WTC11 (cell line): Measurements from ENCODE around the gene PPM1M. TPM values are rescaled to one million over a fixed set of nuclear protein-coding genes. Genes with fewer than 3 reads are reported as not detected.
A peak's percentile ranks its signal among the peaks of the same experiment; 100 is the strongest.

ENCODE experiments used
- ATF1 ChIP-seq: sonication (generic); formaldehyde crosslinking; IDR thresholded peaks from 2 replicates; pipeline ENCODE4 v1.8.1; 2023; ENCODE audit warnings: mild to moderate bottlenecking, moderate library complexity, missing genetic modification reagents
- CDX4 ChIP-seq: fragments of 250-450 bp; sonication (Bioruptor Pico); IDR thresholded peaks from 2 replicates; pipeline ENCODE4 v1.9.0; 2021; ENCODE audit warnings: moderate library complexity, mild to moderate bottlenecking, inconsistent platforms, borderline replicate concordance
- CTCF ChIP-seq: fragments of 200-600 bp; IDR thresholded peaks from 2 replicates; pipeline ENCODE4 v1.8.0; 2022; ENCODE audit warnings: antibody characterized with exemption
- ELF4 ChIP-seq: sonication (generic); formaldehyde crosslinking; IDR thresholded peaks from 2 replicates; pipeline ENCODE4 v1.8.1; 2022; ENCODE audit warnings: low read depth, mild to moderate bottlenecking, moderate library complexity, missing genetic modification reagents
- ERG ChIP-seq: fragments of 250-450 bp; sonication (Bioruptor Pico); IDR thresholded peaks from 2 replicates; pipeline ENCODE4 v1.8.0; 2021; ENCODE audit warnings: mild to moderate bottlenecking
- JAZF1 ChIP-seq: fragments of 250-450 bp; sonication (Bioruptor Pico); IDR thresholded peaks from 2 replicates; pipeline ENCODE4 v1.9.0; 2021; ENCODE audit warnings: moderate library complexity, mild to moderate bottlenecking, inconsistent platforms
- NFYB ChIP-seq: sonication (generic); formaldehyde crosslinking; conservative IDR thresholded peaks from 2 replicates; pipeline ENCODE4 v1.8.0; 2022; ENCODE audit warnings: low read depth, missing genetic modification reagents
- RORB ChIP-seq: fragments of 250-450 bp; sonication (Bioruptor Pico); IDR thresholded peaks from 2 replicates; pipeline ENCODE4 v1.9.0; 2021; ENCODE audit warnings: mild to moderate bottlenecking
- SMAD4 ChIP-seq: sonication (generic); formaldehyde crosslinking; IDR thresholded peaks from 2 replicates; pipeline ENCODE4 v1.8.0; 2022; ENCODE audit warnings: mild to moderate bottlenecking, missing genetic modification reagents
- SP1 ChIP-seq: sonication (generic); formaldehyde crosslinking; conservative IDR thresholded peaks from 2 replicates; pipeline ENCODE4 v1.8.1; 2022; ENCODE audit warnings: missing genetic modification reagents
- TEAD4 ChIP-seq: sonication (generic); formaldehyde crosslinking; IDR thresholded peaks from 2 replicates; pipeline ENCODE4 v1.8.0; 2022; ENCODE audit warnings: mild to moderate bottlenecking, missing genetic modification reagents
- USF2 ChIP-seq: sonication (generic); formaldehyde crosslinking; IDR thresholded peaks from 2 replicates; pipeline ENCODE4 v1.8.1; 2023; ENCODE audit warnings: mild to moderate bottlenecking, missing genetic modification reagents, moderate library complexity
- ZBTB21 ChIP-seq: sonication (generic); formaldehyde crosslinking; IDR thresholded peaks from 2 replicates; pipeline ENCODE4 v1.8.1; 2023; ENCODE audit warnings: mild to moderate bottlenecking, missing genetic modification reagents, borderline replicate concordance
- ZNF219 ChIP-seq: sonication (generic); formaldehyde crosslinking; IDR thresholded peaks from 2 replicates; pipeline ENCODE4 v1.8.0; 2023; ENCODE audit warnings: missing genetic modification reagents, mild to moderate bottlenecking, borderline replicate concordance
- ZNF232 ChIP-seq: sonication (generic); formaldehyde crosslinking; IDR thresholded peaks from 2 replicates; pipeline ENCODE4 v1.8.0; 2022; ENCODE audit warnings: mild to moderate bottlenecking, missing genetic modification reagents
- ZNF263 ChIP-seq: sonication (generic); formaldehyde crosslinking; IDR thresholded peaks from 2 replicates; pipeline ENCODE4 v1.8.1; 2022; ENCODE audit warnings: low read depth, mild to moderate bottlenecking, moderate library complexity, missing genetic modification reagents
- ZNF396 ChIP-seq: fragments of 250-450 bp; sonication (Bioruptor Pico); IDR thresholded peaks from 2 replicates; pipeline ENCODE4 v1.8.0; 2021; ENCODE audit warnings: mild to moderate bottlenecking, moderate library complexity, borderline replicate concordance
- ZNF425 ChIP-seq: fragments of 250-450 bp; sonication (Bioruptor Pico); conservative IDR thresholded peaks from 2 replicates; pipeline ENCODE4 v1.9.0; 2021; ENCODE audit warnings: mild to moderate bottlenecking
- ZNF512 ChIP-seq: sonication (generic); formaldehyde crosslinking; IDR thresholded peaks from 2 replicates; pipeline ENCODE4 v1.8.1; 2022; ENCODE audit warnings: missing genetic modification reagents, borderline replicate concordance
- ZNF671 ChIP-seq: fragments of 250-450 bp; sonication (Bioruptor Pico); IDR thresholded peaks from 2 replicates; pipeline ENCODE4 v1.8.0; 2021; ENCODE audit warnings: mild to moderate bottlenecking
- total RNA-seq: library from RNA; stranded (reverse); gene quantifications from 3 replicates; pipeline ENCODE4 v1.2.3, GENCODE V29; 2021
- TF ChIP-seq, protein P1 (sequence below): sonication (generic); formaldehyde crosslinking; IDR thresholded peaks from 2 replicates; pipeline ENCODE4 v1.8.0; 2023; ENCODE audit warnings: missing genetic modification reagents
- TF ChIP-seq, protein P2 (sequence below): sonication (generic); formaldehyde crosslinking; IDR thresholded peaks from 2 replicates; pipeline ENCODE4 v1.8.1; 2023; ENCODE audit warnings: mild to moderate bottlenecking, missing genetic modification reagents, moderate library complexity
- TF ChIP-seq, protein P3 (sequence below): sonication (generic); formaldehyde crosslinking; IDR thresholded peaks from 2 replicates; pipeline ENCODE4 v1.8.0; 2023; ENCODE audit warnings: missing genetic modification reagents, mild to moderate bottlenecking, borderline replicate concordance

PPM1M gene
- total RNA-seq, 1 experiment from 2014 or later = 7.0 TPM

- TF ChIP-seq ZNF512 (CRISPR knock-in tag) (no peak), ZBTB21 (CRISPR knock-in tag) (no peak), ZNF263 (CRISPR knock-in tag) (no peak), SP1 (peak; percentile 41), ZNF232 (CRISPR knock-in tag) (no peak), ZNF671 (CRISPR knock-in tag) (no peak), TEAD4 (CRISPR knock-in tag) (peak; percentile 80; the same call in 1 of the 2 replicates), SMAD4 (CRISPR knock-in tag) (no peak), JAZF1 (no peak), RORB (CRISPR knock-in tag) (no peak), ZNF219 (no peak), NFYB (CRISPR knock-in tag) (0 out of 2 replicates have a peak, but pooled peaks have one; percentile 23), ZNF396 (CRISPR knock-in tag) (no peak), ERG (CRISPR knock-in tag) (no peak), ELF4 (CRISPR knock-in tag) (no peak; the same call in 1 of the 2 replicates), CDX4 (no peak), ZNF425 (CRISPR knock-in tag) (no peak), ATF1 (CRISPR knock-in tag) (no peak), USF2 (CRISPR knock-in tag) (no peak), CTCF (no peak)
- TF ChIP-seq, protein P1, sequence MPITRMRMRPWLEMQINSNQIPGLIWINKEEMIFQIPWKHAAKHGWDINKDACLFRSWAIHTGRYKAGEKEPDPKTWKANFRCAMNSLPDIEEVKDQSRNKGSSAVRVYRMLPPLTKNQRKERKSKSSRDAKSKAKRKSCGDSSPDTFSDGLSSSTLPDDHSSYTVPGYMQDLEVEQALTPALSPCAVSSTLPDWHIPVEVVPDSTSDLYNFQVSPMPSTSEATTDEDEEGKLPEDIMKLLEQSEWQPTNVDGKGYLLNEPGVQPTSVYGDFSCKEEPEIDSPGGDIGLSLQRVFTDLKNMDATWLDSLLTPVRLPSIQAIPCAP (CRISPR knock-in tag) = no peak
- TF ChIP-seq, protein P2, sequence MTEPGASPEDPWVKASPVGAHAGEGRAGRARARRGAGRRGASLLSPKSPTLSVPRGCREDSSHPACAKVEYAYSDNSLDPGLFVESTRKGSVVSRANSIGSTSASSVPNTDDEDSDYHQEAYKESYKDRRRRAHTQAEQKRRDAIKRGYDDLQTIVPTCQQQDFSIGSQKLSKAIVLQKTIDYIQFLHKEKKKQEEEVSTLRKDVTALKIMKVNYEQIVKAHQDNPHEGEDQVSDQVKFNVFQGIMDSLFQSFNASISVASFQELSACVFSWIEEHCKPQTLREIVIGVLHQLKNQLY = no peak
- TF ChIP-seq, protein P3, sequence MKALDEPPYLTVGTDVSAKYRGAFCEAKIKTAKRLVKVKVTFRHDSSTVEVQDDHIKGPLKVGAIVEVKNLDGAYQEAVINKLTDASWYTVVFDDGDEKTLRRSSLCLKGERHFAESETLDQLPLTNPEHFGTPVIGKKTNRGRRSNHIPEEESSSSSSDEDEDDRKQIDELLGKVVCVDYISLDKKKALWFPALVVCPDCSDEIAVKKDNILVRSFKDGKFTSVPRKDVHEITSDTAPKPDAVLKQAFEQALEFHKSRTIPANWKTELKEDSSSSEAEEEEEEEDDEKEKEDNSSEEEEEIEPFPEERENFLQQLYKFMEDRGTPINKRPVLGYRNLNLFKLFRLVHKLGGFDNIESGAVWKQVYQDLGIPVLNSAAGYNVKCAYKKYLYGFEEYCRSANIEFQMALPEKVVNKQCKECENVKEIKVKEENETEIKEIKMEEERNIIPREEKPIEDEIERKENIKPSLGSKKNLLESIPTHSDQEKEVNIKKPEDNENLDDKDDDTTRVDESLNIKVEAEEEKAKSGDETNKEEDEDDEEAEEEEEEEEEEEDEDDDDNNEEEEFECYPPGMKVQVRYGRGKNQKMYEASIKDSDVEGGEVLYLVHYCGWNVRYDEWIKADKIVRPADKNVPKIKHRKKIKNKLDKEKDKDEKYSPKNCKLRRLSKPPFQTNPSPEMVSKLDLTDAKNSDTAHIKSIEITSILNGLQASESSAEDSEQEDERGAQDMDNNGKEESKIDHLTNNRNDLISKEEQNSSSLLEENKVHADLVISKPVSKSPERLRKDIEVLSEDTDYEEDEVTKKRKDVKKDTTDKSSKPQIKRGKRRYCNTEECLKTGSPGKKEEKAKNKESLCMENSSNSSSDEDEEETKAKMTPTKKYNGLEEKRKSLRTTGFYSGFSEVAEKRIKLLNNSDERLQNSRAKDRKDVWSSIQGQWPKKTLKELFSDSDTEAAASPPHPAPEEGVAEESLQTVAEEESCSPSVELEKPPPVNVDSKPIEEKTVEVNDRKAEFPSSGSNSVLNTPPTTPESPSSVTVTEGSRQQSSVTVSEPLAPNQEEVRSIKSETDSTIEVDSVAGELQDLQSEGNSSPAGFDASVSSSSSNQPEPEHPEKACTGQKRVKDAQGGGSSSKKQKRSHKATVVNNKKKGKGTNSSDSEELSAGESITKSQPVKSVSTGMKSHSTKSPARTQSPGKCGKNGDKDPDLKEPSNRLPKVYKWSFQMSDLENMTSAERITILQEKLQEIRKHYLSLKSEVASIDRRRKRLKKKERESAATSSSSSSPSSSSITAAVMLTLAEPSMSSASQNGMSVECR (CRISPR knock-in tag) = no peak
Observed at GRCh38 chr3:52245322-52246263, at the start of gene PPM1M (continued).
